DND-41 (cell line): ENCODE data around the gene KCNH1.

Experiments used
- ATAC-seq: fragments of 200-7000 bp; cut with Tn5 transposase; 3 replicates; pipeline ENCODE4 v1.9.1; 2021; ENCODE audit warnings: low read depth; ENCODE audit not compliant: insufficient read depth
- DNase-seq: peaks from one replicate; pipeline ENCODE4 v3.0.0-alpha.2; 2020
- H2AFZ ChIP-seq: 2 replicates; pipeline ENCODE4 v1.6.0; 2012; ENCODE audit warnings: low read depth, low read length
- H3K27ac ChIP-seq: 2 replicates; pipeline ENCODE4 v1.5.1; 2012; ENCODE audit warnings: low read length, inconsistent platforms
- H3K27me3 ChIP-seq: fragments of 200-600 bp; sonication (generic); 2 replicates; pipeline ENCODE4 v1.6.0; 2012; ENCODE audit warnings: low read length, mild to moderate bottlenecking, inconsistent platforms; ENCODE audit not compliant: insufficient read depth, poor library complexity
- H3K36me3 ChIP-seq: 2 replicates; pipeline ENCODE4 v1.5.1; 2012; ENCODE audit warnings: low read length, inconsistent platforms; ENCODE audit not compliant: insufficient read depth
- H3K4me1 ChIP-seq: 2 replicates; pipeline ENCODE4 v1.5.1; 2012; ENCODE audit warnings: mild to moderate bottlenecking, low read length; ENCODE audit not compliant: insufficient read depth
- H3K4me2 ChIP-seq: 2 replicates; pipeline ENCODE4 v1.6.0; 2012; ENCODE audit warnings: mild to moderate bottlenecking, moderate library complexity, low read length, inconsistent platforms; ENCODE audit not compliant: insufficient read depth
- H3K4me3 ChIP-seq, 2 experiments: fragments of 200-600 bp in 1 of 2; shearing (Covaris generic) in 1 of 2; 2 replicates each; pipeline ENCODE4 v1.5.1; 2012 to 2016; ENCODE audit warnings: inconsistent platforms in 2 of 2, low read length in 2 of 2, mild to moderate bottlenecking in 2 of 2, low read depth in 1 of 2, moderate library complexity in 1 of 2
- H3K79me2 ChIP-seq: 2 replicates; pipeline ENCODE4 v1.6.0; 2012; ENCODE audit warnings: low read length, inconsistent platforms; ENCODE audit not compliant: insufficient read depth
- H3K9ac ChIP-seq: 2 replicates; pipeline ENCODE4 v1.6.0; 2012; ENCODE audit warnings: low read depth, mild to moderate bottlenecking, inconsistent platforms, low read length, moderate library complexity
- H3K9me3 ChIP-seq: 2 replicates; pipeline ENCODE4 v1.5.1; 2012; ENCODE audit warnings: low read length, moderate library complexity, mild to moderate bottlenecking, inconsistent platforms; ENCODE audit not compliant: insufficient read depth, severe bottlenecking
- H4K20me1 ChIP-seq: 2 replicates; pipeline ENCODE4 v1.6.0; 2012; ENCODE audit warnings: low read length; ENCODE audit not compliant: insufficient read depth
- CTCF ChIP-seq: IDR thresholded peaks from 2 replicates; pipeline ENCODE4 v1.5.1; 2012; ENCODE audit warnings: borderline replicate concordance, low read length, moderate library complexity, mild to moderate bottlenecking; ENCODE audit not compliant: poor library complexity, severe bottlenecking; ENCODE audit errors: extremely low read depth
- EZH2 ChIP-seq: IDR thresholded peaks from 3 replicates; pipeline ENCODE4 v1.6.1; 2012; ENCODE audit warnings: borderline replicate concordance, low read depth, mild to moderate bottlenecking, moderate library complexity, low read length, inconsistent platforms; ENCODE audit not compliant: severe bottlenecking

KCNH1 gene

GRCh38 chr1:211127166-211127565 is 6.8 kb downstream of the KCNH1 start:
- no peaks in the 10 kb centered on the region for H3K9me3 ChIP-seq

GRCh38 chr1:211126622-211127021 is 7.3 kb downstream of the KCNH1 start:
- no peaks in the 10 kb centered on the region for H3K79me2 ChIP-seq

More at GRCh38 chr1:211127166-211127565, 6.8 kb downstream of the KCNH1 start:
- H3K4me1 ChIP-seq, result no peaks in the 10 kb centered on the region
- H3K9ac ChIP-seq, result no peak overlapping the region
- H3K27me3 ChIP-seq, result peaks cover 13% of the 10 kb centered on the region
- H3K36me3 ChIP-seq, result no peaks in the 10 kb centered on the region
- H3K79me2 ChIP-seq, result no peaks in the 10 kb centered on the region
- no peak overlapping the region for H3K4me2 ChIP-seq
- ATAC-seq (no peak), DNase-seq (no peak)
- no peak overlapping the region for H3K4me3 ChIP-seq
- no peak for TF ChIP-seq EZH2
- TF ChIP-seq CTCF, result no peak
- H3K27ac ChIP-seq, result no peak overlapping the region
- no peak overlapping the region for H2AFZ ChIP-seq
- no peaks in the 10 kb centered on the region for H4K20me1 ChIP-seq

GRCh38 chr1:211118407-211119102 is 15.4 kb downstream of the KCNH1 start:
- H3K4me1 ChIP-seq, result no peaks in the 10 kb centered on the region
- no peaks in the 10 kb centered on the region for H3K9me3 ChIP-seq
- no peak overlapping the region for H2AFZ ChIP-seq
- TF ChIP-seq CTCF (no peak), EZH2 (no peak)
- H3K27ac ChIP-seq, result no peak overlapping the region
- H3K9ac ChIP-seq, result no peak overlapping the region
- H3K4me3 ChIP-seq, result no peak overlapping the region
- ATAC-seq (no peak), DNase-seq (no peak)
- no peaks in the 10 kb centered on the region for H3K79me2 ChIP-seq
- peaks cover 9% of the 10 kb centered on the region for H3K27me3 ChIP-seq
- H4K20me1 ChIP-seq, result no peaks in the 10 kb centered on the region
- no peak overlapping the region for H3K4me2 ChIP-seq
- no peaks in the 10 kb centered on the region for H3K36me3 ChIP-seq

More at GRCh38 chr1:211126622-211127021, 7.3 kb downstream of the KCNH1 start:
- Histone ChIP-seq H3K36me3 (no peaks in the 10 kb centered on the region), H3K4me1 (no peaks in the 10 kb centered on the region), H3K27me3 (peaks cover 13% of the 10 kb centered on the region), H4K20me1 (no peaks in the 10 kb centered on the region), H3K4me3 (no peak overlapping the region), H3K9me3 (no peaks in the 10 kb centered on the region), H3K27ac (no peak overlapping the region), H3K4me2 (no peak overlapping the region), H2AFZ (no peak overlapping the region), H3K9ac (no peak overlapping the region)
- DNase-seq (no peak), ATAC-seq (no peak)
- TF ChIP-seq CTCF (no peak), EZH2 (no peak)

- no peak overlapping the region for H3K4me3 ChIP-seq
- no peaks in the 10 kb centered on the region for H3K9me3 ChIP-seq
- H3K27ac ChIP-seq, result no peak overlapping the region
- H3K36me3 ChIP-seq, result no peaks in the 10 kb centered on the region
- peaks cover 9% of the 10 kb centered on the region for H3K27me3 ChIP-seq
- H2AFZ ChIP-seq, result no peak overlapping the region
- no peaks in the 10 kb centered on the region for H3K4me1 ChIP-seq
- H4K20me1 ChIP-seq, result no peaks in the 10 kb centered on the region
- TF ChIP-seq EZH2 (no peak), CTCF (no peak)
- no peak for ATAC-seq
- no peak for DNase-seq
- H3K9ac ChIP-seq, result no peak overlapping the region
- no peak overlapping the region for H3K4me2 ChIP-seq
- H3K79me2 ChIP-seq, result no peaks in the 10 kb centered on the region
Measured at GRCh38 chr1:211114446-211114845, 19.5 kb downstream of the KCNH1 start.
